Panc1 (cell line): Measurements from ENCODE around the gene DLGAP1. TPM values are rescaled to one million over a fixed set of nuclear protein-coding genes. Genes with fewer than 3 reads are reported as not detected.
"Not testable (repeated sequence)": the region's sequence is repeated elsewhere in the genome, so short reads cannot be mapped to it uniquely, and the experiment has no call there.

ENCODE experiments used
- ATAC-seq: fragments of 200-7000 bp; cut with Tn5 transposase; 2 replicates; pipeline ENCODE4 v1.9.1; 2020; ENCODE audit warnings: mild to moderate bottlenecking, moderate library complexity
- BruUV-seq: library from RNA; stranded (reverse); fragments of 400-500 nt; replicated peaks from 2 replicates; lab custom pipeline; 2021; lab: Mats Ljungman, UMichigan
- CTCF ChIA-PET: fragments of 300-600 bp; sonication (Branson Sonifier 250); formaldehyde crosslinking; loops from one replicate; lab custom pipeline; 2022; ENCODE audit warnings: antibody characterized with exemption; lab: Charles Lee
- POLR2A ChIA-PET: fragments of 300-600 bp; sonication (Branson Sonifier 250); formaldehyde crosslinking; loops from one replicate; lab custom pipeline; 2022; ENCODE audit warnings: antibody characterized with exemption; lab: Charles Lee
- DNase-seq: peaks from one replicate; pipeline ENCODE4 v3.0.0-alpha.2; 2010; ENCODE audit warnings: low read depth, low spot score
- H3K27ac ChIP-seq: 2 replicates; pipeline ENCODE4 v1.5.1; 2011; ENCODE audit warnings: mild to moderate bottlenecking, low read length, inconsistent platforms
- H3K27me3 ChIP-seq: fragments of 200-500 bp; sonication (Bioruptor generic); 2 replicates; pipeline ENCODE4 v1.6.0; 2014; ENCODE audit warnings: low read length, inconsistent platforms; ENCODE audit not compliant: control insufficient read depth, insufficient read depth
- H3K36me3 ChIP-seq: fragments of 200-500 bp; sonication (Bioruptor generic); 2 replicates; pipeline ENCODE4 v1.5.1; 2014; ENCODE audit warnings: inconsistent platforms, mild to moderate bottlenecking, low read length, moderate library complexity; ENCODE audit not compliant: control insufficient read depth, insufficient read depth
- H3K4me1 ChIP-seq: 2 replicates; pipeline ENCODE4 v1.5.1; 2011; ENCODE audit warnings: inconsistent platforms, mild to moderate bottlenecking, low read length, moderate library complexity; ENCODE audit not compliant: control insufficient read depth, insufficient read depth
- H3K4me3 ChIP-seq, 2 experiments: 2 replicates each; pipeline ENCODE4 v1.5.1; 2011 to 2012; ENCODE audit warnings: low read depth in 2 of 2, low read length in 2 of 2, mild to moderate bottlenecking in 2 of 2, inconsistent platforms in 1 of 2, moderate library complexity in 1 of 2
- H3K9me3 ChIP-seq: fragments of 200-500 bp; sonication (Bioruptor generic); 2 replicates; pipeline ENCODE4 v1.5.1; 2014; ENCODE audit warnings: low read depth, mild to moderate bottlenecking, inconsistent platforms, low read length, moderate library complexity; ENCODE audit not compliant: control insufficient read depth, insufficient read depth
- POLR2AphosphoS5 ChIP-seq: IDR thresholded peaks from 2 replicates; pipeline ENCODE4 v1.6.1; 2012; ENCODE audit warnings: mild to moderate bottlenecking, low read depth, low read length, moderate library complexity
- SIN3A ChIP-seq: IDR thresholded peaks from 2 replicates; pipeline ENCODE4 v1.6.1; 2012; ENCODE audit warnings: low read depth, mild to moderate bottlenecking, low read length, moderate library complexity, borderline replicate concordance; ENCODE audit not compliant: insufficient read depth
- TCF7L2 ChIP-seq: IDR thresholded peaks from 2 replicates; pipeline ENCODE4 v1.6.1; 2011; ENCODE audit warnings: mild to moderate bottlenecking, low read depth, low read length, inconsistent platforms
- in situ Hi-C: cut with HindIII; loops from 2 replicates; pipeline ENCODE4 v1.10.0; 2016; ENCODE audit warnings: low sequenced_read_pairs, low pct_unique_long_range_greater_than_20kb
- intact Hi-C: fragments of 100-400 bp; cut with micrococcal nuclease; formaldehyde crosslinking; loops from one replicate; pipeline ENCODE4 v1.10.0; 2022; ENCODE audit not compliant: unreplicated experiment
- total RNA-seq: library from RNA; stranded (reverse); gene quantifications from one replicate; pipeline ENCODE4 v1.2.1, GENCODE V29; 2021; ENCODE audit not compliant: unreplicated experiment
- TF ChIP-seq, protein P1 (sequence below), 2 experiments: IDR thresholded peaks; 2 replicates each; pipeline ENCODE4 v1.6.1; 2011 to 2012; ENCODE audit warnings: low read depth in 2 of 2, control low read depth in 1 of 2, low read length in 1 of 2, mild to moderate bottlenecking in 1 of 2, moderate library complexity in 1 of 2; ENCODE audit not compliant: insufficient read depth in 1 of 2

The DLGAP1 gene
- total RNA-seq, 1 experiment from 2014 or later: 1.8 TPM

DNA sequence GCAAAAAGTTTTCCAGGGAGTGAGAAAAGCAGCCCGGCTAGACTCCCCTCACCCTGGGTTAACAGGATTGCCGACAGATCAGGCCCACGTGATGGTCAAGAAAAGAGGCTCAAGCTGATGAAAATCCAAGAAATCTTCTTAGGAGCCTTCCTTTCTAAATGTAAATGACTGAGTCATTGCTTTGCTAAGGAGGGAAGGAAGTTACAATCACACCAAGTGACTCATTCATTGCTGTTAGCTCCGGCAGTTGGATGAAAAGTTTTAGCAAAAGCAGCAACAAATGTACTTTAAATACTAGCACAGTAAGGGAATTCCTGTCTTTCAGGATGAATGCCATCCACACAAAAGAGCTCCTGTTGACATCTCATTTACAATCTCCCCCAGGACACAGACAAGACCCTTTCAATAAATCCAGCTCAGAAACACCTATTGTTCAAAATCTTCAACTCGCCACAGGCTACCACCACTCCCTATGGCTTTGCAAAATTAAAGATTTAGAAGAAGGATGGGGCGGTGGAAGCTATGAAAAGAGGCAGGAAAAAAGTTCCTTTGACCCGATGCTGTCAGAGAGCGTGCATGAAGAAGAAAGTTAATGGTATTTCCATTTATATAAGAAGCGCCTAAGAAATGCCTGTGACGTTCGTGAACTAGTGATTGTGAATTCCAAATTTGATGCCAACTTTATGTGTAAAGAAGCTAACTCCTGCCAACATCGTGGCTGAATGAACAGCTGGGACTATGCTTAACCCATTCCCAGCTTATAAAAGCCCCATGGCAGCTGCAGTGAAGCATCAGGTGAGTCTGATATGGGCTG is 851.5 kb downstream of the DLGAP1 start:
- in situ Hi-C loops (no loop called here), intact Hi-C loops (loop anchor here (2.0 kb wide), 2 partner anchors 63 to 323 kb away; no protein-coding TSS in a partner anchor)
- peak; percentile 69 for ATAC-seq
- TSS peak; percentile 93 for BruUV-seq
- TF ChIP-seq SIN3A (no peak), TCF7L2 (no peak), POLR2AphosphoS5 (peak; percentile 88)
- TF ChIP-seq, protein P1, sequence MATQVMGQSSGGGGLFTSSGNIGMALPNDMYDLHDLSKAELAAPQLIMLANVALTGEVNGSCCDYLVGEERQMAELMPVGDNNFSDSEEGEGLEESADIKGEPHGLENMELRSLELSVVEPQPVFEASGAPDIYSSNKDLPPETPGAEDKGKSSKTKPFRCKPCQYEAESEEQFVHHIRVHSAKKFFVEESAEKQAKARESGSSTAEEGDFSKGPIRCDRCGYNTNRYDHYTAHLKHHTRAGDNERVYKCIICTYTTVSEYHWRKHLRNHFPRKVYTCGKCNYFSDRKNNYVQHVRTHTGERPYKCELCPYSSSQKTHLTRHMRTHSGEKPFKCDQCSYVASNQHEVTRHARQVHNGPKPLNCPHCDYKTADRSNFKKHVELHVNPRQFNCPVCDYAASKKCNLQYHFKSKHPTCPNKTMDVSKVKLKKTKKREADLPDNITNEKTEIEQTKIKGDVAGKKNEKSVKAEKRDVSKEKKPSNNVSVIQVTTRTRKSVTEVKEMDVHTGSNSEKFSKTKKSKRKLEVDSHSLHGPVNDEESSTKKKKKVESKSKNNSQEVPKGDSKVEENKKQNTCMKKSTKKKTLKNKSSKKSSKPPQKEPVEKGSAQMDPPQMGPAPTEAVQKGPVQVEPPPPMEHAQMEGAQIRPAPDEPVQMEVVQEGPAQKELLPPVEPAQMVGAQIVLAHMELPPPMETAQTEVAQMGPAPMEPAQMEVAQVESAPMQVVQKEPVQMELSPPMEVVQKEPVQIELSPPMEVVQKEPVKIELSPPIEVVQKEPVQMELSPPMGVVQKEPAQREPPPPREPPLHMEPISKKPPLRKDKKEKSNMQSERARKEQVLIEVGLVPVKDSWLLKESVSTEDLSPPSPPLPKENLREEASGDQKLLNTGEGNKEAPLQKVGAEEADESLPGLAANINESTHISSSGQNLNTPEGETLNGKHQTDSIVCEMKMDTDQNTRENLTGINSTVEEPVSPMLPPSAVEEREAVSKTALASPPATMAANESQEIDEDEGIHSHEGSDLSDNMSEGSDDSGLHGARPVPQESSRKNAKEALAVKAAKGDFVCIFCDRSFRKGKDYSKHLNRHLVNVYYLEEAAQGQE (IDR thresholded peaks at IDR 0.05; ENCODE audit: insufficient read depth in 1 of 2, low read depth in 2 of 2, low read length in 1 of 2): peak in 1 of 2 experiments; percentile 6; a peak in 1 of 4 replicates
- Histone ChIP-seq H3K36me3 (no peaks in the 10 kb centered on the region; the same call in 1 of the 2 replicates), H3K4me3 (peak overlapping the region; percentile 57 to 72), H3K27ac (peak overlapping the region; percentile 100), H3K4me1 (peaks cover 53% of the 10 kb centered on the region), H3K27me3 (no peaks in the 10 kb centered on the region), H3K9me3 (no peaks in the 10 kb centered on the region)
- ChIA-PET CTCF (interaction anchor here (0.7 to 1.9 kb wide), 4 partner anchors 9 to 63 kb away, joined by 3 to 12 read pairs (median 6); no protein-coding TSS in a partner anchor), POLR2A (interaction anchor here (0.5 to 3.2 kb wide), 18 partner anchors 9 to 532 kb away, joined by 3 to 20 read pairs (median 6); partner anchors contain the start of gene TGIF1)
- DNase-seq: peak; percentile 92

DNA sequence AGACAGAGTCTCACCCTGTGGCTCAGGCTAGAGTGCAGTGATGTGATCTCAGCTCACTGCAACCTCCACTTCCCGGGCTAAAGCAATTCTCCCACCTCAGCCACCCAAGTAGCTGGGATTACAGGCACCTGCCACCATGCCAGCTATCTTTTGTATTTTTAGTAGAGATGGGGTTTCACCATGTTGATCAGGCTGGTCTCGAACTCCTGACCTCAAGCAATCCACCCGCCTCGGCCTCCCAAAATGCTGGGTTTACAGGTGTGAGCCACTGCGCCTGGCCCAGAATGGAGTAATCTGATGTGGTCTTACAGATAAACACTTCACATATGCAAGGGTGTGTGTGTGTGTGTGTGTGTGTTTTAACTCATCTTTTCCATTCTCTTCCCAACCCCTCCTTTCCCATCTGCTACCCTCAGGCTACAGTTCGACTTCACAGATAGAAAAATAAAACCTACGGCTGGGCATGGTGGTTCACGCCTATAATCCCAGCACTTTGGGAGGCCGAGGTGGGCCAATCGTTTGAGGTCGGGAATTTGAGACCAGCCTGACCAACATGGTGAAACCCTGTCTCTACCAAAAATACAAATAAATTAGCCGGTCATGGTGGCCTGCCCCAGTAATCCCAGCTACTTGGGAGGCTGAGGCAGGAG is 853.9 kb downstream of the DLGAP1 start:
- H3K36me3 ChIP-seq, H3K27me3 ChIP-seq, BruUV-seq, H3K4me3 ChIP-seq, ATAC-seq, DNase-seq, in situ Hi-C loops, intact Hi-C loops, CTCF ChIA-PET, H3K9me3 ChIP-seq: not testable (repeated sequence)
- POLR2A ChIA-PET: interaction anchor here (1.1 to 3.2 kb wide), 3 partner anchors 52 to 142 kb away, joined by 3 to 20 read pairs (median 7); no protein-coding TSS in a partner anchor
- Histone ChIP-seq H3K27ac (peak overlapping the region; percentile 100), H3K4me1 (peaks cover 53% of the 10 kb centered on the region)

DNA sequence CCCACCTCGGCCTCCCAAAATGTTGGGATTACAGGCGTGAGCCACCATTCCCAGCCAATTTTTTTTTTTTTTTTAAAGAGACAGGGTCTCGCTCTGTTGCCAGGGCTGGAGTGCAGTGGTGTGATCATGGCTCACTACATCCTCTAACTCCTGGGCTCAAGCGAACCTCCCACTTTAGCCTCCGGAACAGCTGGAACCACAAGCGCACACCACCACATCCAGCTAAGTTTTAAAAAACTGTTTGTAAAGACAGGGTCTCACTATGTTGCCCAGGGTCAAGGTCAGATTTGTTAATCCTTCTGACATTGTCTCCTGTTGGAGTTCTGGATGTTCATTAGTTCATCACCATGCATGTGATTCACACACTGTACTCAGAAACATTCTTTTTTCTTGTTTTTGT is 855.2 kb downstream of the DLGAP1 start:
- no peak overlapping the region for H3K4me3 ChIP-seq
- H3K36me3 ChIP-seq: no peaks in the 10 kb centered on the region
- no TSS peak for BruUV-seq
- H3K4me1 ChIP-seq: peaks cover 61% of the 10 kb centered on the region
- H3K9me3 ChIP-seq: no peaks in the 10 kb centered on the region
- no peaks in the 10 kb centered on the region for H3K27me3 ChIP-seq
- no peak for TF ChIP-seq SIN3A
- ChIA-PET CTCF (no interaction called here), POLR2A (interaction anchor here (0.7 to 1.7 kb wide), 2 partner anchors 28 to 54 kb away, joined by 3 read pairs; no protein-coding TSS in a partner anchor)
- in situ Hi-C loops (no loop called here), intact Hi-C loops (no loop called here)
- DNase-seq (no peak), ATAC-seq (no peak)
- H3K27ac ChIP-seq: peak overlapping the region; percentile 96
